GM23338 (cell line): ENCODE data around the gene CACNG3. TPM values are rescaled to one million over a fixed set of nuclear protein-coding genes. Genes with fewer than 3 reads are reported as not detected.
A peak's percentile ranks its signal among the peaks of the same experiment; 100 is the strongest.

ENCODE experiments used
- ATAC-seq: fragments of 200-7000 bp; cut with Tn5 transposase; 3 replicates; pipeline ENCODE4 v1.9.1; 2020
- DNase-seq: peaks from one replicate; pipeline ENCODE4 v3.0.0-alpha.2; 2015; ENCODE audit warnings: low spot score
- H2AFZ ChIP-seq: fragments of 200-600 bp; sonication (generic); 2 replicates; pipeline ENCODE4 v1.8.0; 2016; ENCODE audit warnings: antibody characterized with exemption, mild to moderate bottlenecking, moderate library complexity
- H3F3A ChIP-seq: fragments of 200-600 bp; sonication (generic); replicated peaks from 2 replicates; pipeline ENCODE4 v1.8.0; 2017; ENCODE audit warnings: antibody characterized with exemption, mixed run types, low read depth
- H3K27ac ChIP-seq: fragments of 200-600 bp; sonication (generic); 2 replicates; pipeline ENCODE4 v1.6.1; 2016; ENCODE audit warnings: low read depth
- H3K27me3 ChIP-seq: fragments of 200-600 bp; sonication (generic); 2 replicates; pipeline ENCODE4 v1.8.0; 2016; ENCODE audit warnings: mild to moderate bottlenecking, mixed run types, moderate library complexity; ENCODE audit not compliant: insufficient read depth
- H3K36me3 ChIP-seq: fragments of 200-600 bp; sonication (generic); 2 replicates; pipeline ENCODE4 v1.8.0; 2016; ENCODE audit warnings: mild to moderate bottlenecking; ENCODE audit not compliant: insufficient read depth
- H3K4me1 ChIP-seq: fragments of 200-600 bp; sonication (generic); 2 replicates; pipeline ENCODE4 v1.8.0; 2016; ENCODE audit warnings: mild to moderate bottlenecking, moderate library complexity; ENCODE audit not compliant: insufficient read depth
- H3K4me2 ChIP-seq: fragments of 200-600 bp; sonication (generic); 2 replicates; pipeline ENCODE4 v1.7.1; 2017; ENCODE audit warnings: mixed run types
- H3K4me3 ChIP-seq: fragments of 200-600 bp; sonication (generic); 2 replicates; pipeline ENCODE4 v1.6.1; 2016; ENCODE audit warnings: mixed run types
- H3K79me2 ChIP-seq: fragments of 200-600 bp; sonication (generic); replicated peaks from 2 replicates; pipeline ENCODE4 v1.8.0; 2017; ENCODE audit warnings: mild to moderate bottlenecking; ENCODE audit not compliant: insufficient read depth
- H3K9me2 ChIP-seq: fragments of 200-600 bp; sonication (generic); 2 replicates; pipeline ENCODE4 v1.8.0; 2017; ENCODE audit not compliant: insufficient read depth
- H4K20me1 ChIP-seq: fragments of 200-600 bp; sonication (generic); replicated peaks from 2 replicates; pipeline ENCODE4 v1.8.0; 2017; ENCODE audit warnings: mild to moderate bottlenecking; ENCODE audit not compliant: insufficient read depth
- H3K27ac Mint-ChIP-seq: 2 replicates; pipeline ENCODE4 v1.8.0; 2020; ENCODE audit warnings: inconsistent platforms, mild to moderate bottlenecking, moderate library complexity, mixed read lengths
- H3K27me3 Mint-ChIP-seq: 3 replicates; pipeline ENCODE4 v1.8.0; 2022; ENCODE audit warnings: low read depth, mild to moderate bottlenecking, moderate library complexity, mixed read lengths, inconsistent platforms; ENCODE audit not compliant: insufficient read depth, poor library complexity
- H3K36me3 Mint-ChIP-seq: 3 replicates; pipeline ENCODE4 v1.8.0; 2021; ENCODE audit warnings: low read depth, mild to moderate bottlenecking, inconsistent platforms, moderate library complexity, mixed read lengths
- H3K4me1 Mint-ChIP-seq: 3 replicates; pipeline ENCODE4 v1.8.0; 2020; ENCODE audit warnings: mild to moderate bottlenecking, inconsistent platforms, mixed read lengths
- H3K4me3 Mint-ChIP-seq: 3 replicates; pipeline ENCODE4 v1.8.0; 2021; ENCODE audit warnings: moderate library complexity, mild to moderate bottlenecking, inconsistent platforms, mixed read lengths
- H3K9me3 Mint-ChIP-seq: 3 replicates; pipeline ENCODE4 v1.8.0; 2020; ENCODE audit warnings: moderate library complexity, mild to moderate bottlenecking, inconsistent platforms, mixed read lengths
- EZH2phosphoT487 ChIP-seq: fragments of 200-600 bp; sonication (generic); IDR thresholded peaks from one replicate; pipeline ENCODE4 v1.8.1; 2018; ENCODE audit warnings: antibody characterized with exemption; ENCODE audit not compliant: unreplicated experiment
- polyA plus RNA-seq: library from polyadenylated mRNA; unstranded; fragments of >200 nt; fragmentation: Nextera tagmentation; extraction: Ambion mirVana; gene quantifications from 2 replicates; pipeline ENCODE4 v1.2.1, GENCODE V29; 2016
- total RNA-seq: library from RNA; depleted of rRNA; stranded (reverse); fragments of >200 nt; shearing (Covaris generic); gene quantifications from 2 replicates; pipeline ENCODE4 v1.2.3, GENCODE V29; 2014
- TF ChIP-seq, protein P1 (sequence below): IDR thresholded peaks from one replicate; pipeline ENCODE4 v1.6.1; 2018; ENCODE audit warnings: antibody characterized with exemption; ENCODE audit not compliant: unreplicated experiment

The CACNG3 gene
- total and polyA plus RNA-seq, 2 experiments from 2014 or later: not detected

DNA sequence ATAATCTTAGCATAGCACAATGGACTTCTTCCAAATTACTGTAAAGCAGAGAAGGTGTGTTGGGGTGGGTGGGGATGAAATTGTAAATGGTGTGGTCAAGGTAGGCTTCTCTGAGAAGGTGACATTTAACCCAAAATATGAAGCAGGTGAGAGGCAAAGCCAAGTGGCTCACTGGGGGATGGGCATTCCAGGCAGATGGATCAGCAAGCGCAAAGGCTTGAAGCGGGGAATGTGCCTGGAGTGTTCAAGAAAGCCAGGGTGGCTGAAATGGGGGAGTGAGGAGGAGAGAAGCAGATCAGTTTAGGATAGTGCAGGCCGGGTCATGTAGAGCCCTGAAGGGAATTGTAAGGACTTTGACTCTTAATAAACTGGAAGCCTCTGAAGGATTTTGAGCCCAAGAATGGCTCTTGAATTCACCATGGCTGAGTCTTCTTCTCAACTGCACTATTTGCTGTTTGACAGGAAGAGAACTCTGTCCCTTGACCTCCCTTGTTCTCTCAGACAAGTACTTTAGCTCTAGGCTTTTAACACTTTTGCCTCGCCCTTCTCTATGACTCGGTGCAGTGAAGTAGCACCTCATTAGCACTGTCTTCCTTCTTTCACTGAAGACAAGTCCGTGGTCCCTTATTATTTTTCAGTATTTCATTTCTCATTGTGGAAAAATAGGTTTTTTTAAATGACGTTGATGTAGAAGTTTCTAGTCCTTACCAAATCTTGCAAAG is 14.7 kb downstream of the CACNG3 start:
- H3K4me2 ChIP-seq: no peak overlapping the region
- H3K79me2 ChIP-seq: no peaks in the 10 kb centered on the region
- H2AFZ ChIP-seq: peak overlapping the region; percentile 66
- H3F3A ChIP-seq: no peaks in the 10 kb centered on the region
- Mint-ChIP-seq H3K27me3 (peaks cover 5% of the 10 kb centered on the region), H3K4me3 (no peak overlapping the region), H3K9me3 (peaks cover 5% of the 10 kb centered on the region; the same call in 2 of the 3 replicates), H3K36me3 (no peaks in the 10 kb centered on the region), H3K27ac (no peak overlapping the region), H3K4me1 (peaks cover 8% of the 10 kb centered on the region; the same call in 2 of the 3 replicates)
- H3K27ac ChIP-seq: no peak overlapping the region
- no peaks in the 10 kb centered on the region for H3K4me1 ChIP-seq
- H4K20me1 ChIP-seq: no peaks in the 10 kb centered on the region
- H3K27me3 ChIP-seq: no peaks in the 10 kb centered on the region
- ATAC-seq: no peak
- TF ChIP-seq EZH2phosphoT487: no peak
- TF ChIP-seq, protein P1, sequence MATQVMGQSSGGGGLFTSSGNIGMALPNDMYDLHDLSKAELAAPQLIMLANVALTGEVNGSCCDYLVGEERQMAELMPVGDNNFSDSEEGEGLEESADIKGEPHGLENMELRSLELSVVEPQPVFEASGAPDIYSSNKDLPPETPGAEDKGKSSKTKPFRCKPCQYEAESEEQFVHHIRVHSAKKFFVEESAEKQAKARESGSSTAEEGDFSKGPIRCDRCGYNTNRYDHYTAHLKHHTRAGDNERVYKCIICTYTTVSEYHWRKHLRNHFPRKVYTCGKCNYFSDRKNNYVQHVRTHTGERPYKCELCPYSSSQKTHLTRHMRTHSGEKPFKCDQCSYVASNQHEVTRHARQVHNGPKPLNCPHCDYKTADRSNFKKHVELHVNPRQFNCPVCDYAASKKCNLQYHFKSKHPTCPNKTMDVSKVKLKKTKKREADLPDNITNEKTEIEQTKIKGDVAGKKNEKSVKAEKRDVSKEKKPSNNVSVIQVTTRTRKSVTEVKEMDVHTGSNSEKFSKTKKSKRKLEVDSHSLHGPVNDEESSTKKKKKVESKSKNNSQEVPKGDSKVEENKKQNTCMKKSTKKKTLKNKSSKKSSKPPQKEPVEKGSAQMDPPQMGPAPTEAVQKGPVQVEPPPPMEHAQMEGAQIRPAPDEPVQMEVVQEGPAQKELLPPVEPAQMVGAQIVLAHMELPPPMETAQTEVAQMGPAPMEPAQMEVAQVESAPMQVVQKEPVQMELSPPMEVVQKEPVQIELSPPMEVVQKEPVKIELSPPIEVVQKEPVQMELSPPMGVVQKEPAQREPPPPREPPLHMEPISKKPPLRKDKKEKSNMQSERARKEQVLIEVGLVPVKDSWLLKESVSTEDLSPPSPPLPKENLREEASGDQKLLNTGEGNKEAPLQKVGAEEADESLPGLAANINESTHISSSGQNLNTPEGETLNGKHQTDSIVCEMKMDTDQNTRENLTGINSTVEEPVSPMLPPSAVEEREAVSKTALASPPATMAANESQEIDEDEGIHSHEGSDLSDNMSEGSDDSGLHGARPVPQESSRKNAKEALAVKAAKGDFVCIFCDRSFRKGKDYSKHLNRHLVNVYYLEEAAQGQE: no peak
- DNase-seq: no peak
- no peak overlapping the region for H3K4me3 ChIP-seq
- H3K9me2 ChIP-seq: no peaks in the 10 kb centered on the region
- H3K36me3 ChIP-seq: no peaks in the 10 kb centered on the region

DNA sequence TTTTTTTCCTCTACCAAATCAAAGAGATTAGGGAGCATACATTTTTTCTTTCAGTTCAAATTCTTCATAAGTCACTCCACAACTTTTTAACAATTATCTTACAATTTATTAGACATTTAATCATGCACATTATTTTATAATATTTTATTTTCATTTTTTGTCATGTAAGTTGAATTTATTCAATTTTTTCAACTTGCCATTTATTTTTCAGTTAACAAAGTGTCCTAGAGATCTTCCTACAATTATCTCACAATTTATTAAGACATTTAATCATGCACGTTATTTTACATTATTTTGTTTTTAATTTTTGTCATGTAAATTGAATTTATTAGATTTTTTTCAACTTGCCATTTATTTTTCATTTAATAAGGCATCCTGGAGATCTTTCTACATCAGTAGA is 16.2 kb downstream of the CACNG3 start:
- Histone ChIP-seq H3K4me3 (no peak overlapping the region), H3K9me2 (0 out of 2 replicates have a peak, but pooled peaks cover 4% of the 10 kb centered on the region), H3K4me2 (no peak overlapping the region), H3K36me3 (no peaks in the 10 kb centered on the region), H4K20me1 (no peaks in the 10 kb centered on the region), H3K79me2 (no peaks in the 10 kb centered on the region), H3K27ac (no peak overlapping the region), H3K27me3 (no peaks in the 10 kb centered on the region), H3F3A (no peaks in the 10 kb centered on the region), H2AFZ (no peak overlapping the region), H3K4me1 (no peaks in the 10 kb centered on the region)
- H3K4me1 Mint-ChIP-seq: peaks cover 4% of the 10 kb centered on the region; the same call in 2 of the 3 replicates
- H3K27me3 Mint-ChIP-seq: peaks cover 5% of the 10 kb centered on the region
- ATAC-seq (no peak), DNase-seq (no peak)
- H3K27ac Mint-ChIP-seq: no peak overlapping the region
- no peaks in the 10 kb centered on the region for H3K36me3 Mint-ChIP-seq
- TF ChIP-seq, protein P1: no peak
- peaks cover 14% of the 10 kb centered on the region for H3K9me3 Mint-ChIP-seq
- no peak overlapping the region for H3K4me3 Mint-ChIP-seq
